Adrenal gland (tissue), 12 donors: ENCODE data around the gene TMEM238L. TPM values are rescaled to one million over a fixed set of nuclear protein-coding genes. Genes with fewer than 3 reads are reported as not detected.

Experiments used
- DNase-seq, 7 donors: peaks; one replicate each; pipeline ENCODE4 v3.0.0-alpha.2; 2019 to 2020
- H3K27ac ChIP-seq, 5 donors: fragments of 200-600 bp; sonication (generic) in 4 of 5; 1 replicate in 3 of 5; 2 replicates in 2 of 5; pipeline versions ENCODE4 v1.5.1 to v1.8.0; 2016 to 2020; ENCODE audit warnings: mild to moderate bottlenecking in 1 of 5
- H3K27me3 ChIP-seq: fragments of 200-600 bp; 2 replicates; pipeline ENCODE4 v1.8.0; 2021
- H3K36me3 ChIP-seq, 2 donors: fragments of 200-600 bp; replicated peaks in 1 of 2; 1 replicate in 1 of 2; 2 replicates in 1 of 2; pipeline versions ENCODE4 v1.5.1 to v1.8.0; 2018 to 2022
- H3K4me1 ChIP-seq, 2 donors: fragments of 200-600 bp; replicated peaks in 1 of 2; 1 replicate in 1 of 2; 2 replicates in 1 of 2; pipeline versions ENCODE4 v1.5.1 to v1.8.0; 2018 to 2021
- H3K4me3 ChIP-seq, 4 donors: fragments of 200-600 bp; sonication (generic) in 3 of 4; one replicate each; pipeline ENCODE4 v1.5.1; 2016 to 2018
- H3K9me3 ChIP-seq, 3 donors: fragments of 200-600 bp; sonication (generic) in 1 of 3; replicated peaks in 1 of 3; 1 replicate in 2 of 3; 2 replicates in 1 of 3; pipeline versions ENCODE4 v1.5.1 to v1.8.0; 2016 to 2021
- POLR2A ChIP-seq, 2 donors: fragments of 450-650 bp; IDR thresholded peaks; one replicate each; pipeline ENCODE4 v1.6.1; 2017; ENCODE audit warnings: antibody characterized with exemption in 2 of 2, mild to moderate bottlenecking in 2 of 2, moderate library complexity in 1 of 2
- WGBS, 4 donors: extraction: QIAGEN DNeasy Blood & Tissue Kit in 2 of 4; methylation state at CpG; one replicate each; pipeline versions ENCODE4 v1.1.5 to v1.1.7; 2013 to 2017; 5-methylcytosine and 5-hydroxymethylcytosine counted together
- intact Hi-C, 2 donors: fragments of 100-400 bp; cut with DNase I; formaldehyde crosslinking; loops; one replicate each; pipeline versions ENCODE4 v1.14.1 to v1.15.0; 2022 to 2023
- polyA plus RNA-seq, 3 donors: library from polyadenylated mRNA; stranded (reverse); fragments of 200-250 nt in 2 of 3; fragments of 350-450 nt in 1 of 3; fragmentation: Illumina TruSeq in 1 of 3; extraction: RNeasy Lipid Tissue Mini Kit (QIAGEN cat#74804) in 1 of 3; gene quantifications; one replicate each; pipeline ENCODE4 v1.2.3, GENCODE V29; 2013 to 2014
- total RNA-seq, 9 donors: library from RNA; depleted of rRNA in 4 of 9; stranded (reverse); fragments of >200 nt in 4 of 9; fragments of 120-200 nt in 1 of 9; fragmentation: NEBNext Ultra II Directional in 1 of 9; extraction: Animal tissue kit (Norgen Biotek cat#: 25700) in 1 of 9; gene quantifications; one replicate each; pipeline versions ENCODE4 v1.1.0 to v1.2.4, GENCODE V29; 2013 to 2023
- TF ChIP-seq, protein P1 (sequence below), 6 experiments: fragments of 450-650 bp in 4 of 6; fragments of 200-600 bp in 2 of 6; sonication (generic) in 1 of 6; IDR thresholded peaks; 1 replicate in 5 of 6; 2 replicates in 1 of 6; pipeline versions ENCODE4 v1.5.1 to v1.8.0; 2016 to 2021; ENCODE audit warnings: antibody characterized with exemption in 6 of 6, mild to moderate bottlenecking in 2 of 6, moderate library complexity in 1 of 6
- donor health status: healthy with polysubstance abuse.
- donor health status: Bipolar disorder and iron deficiency.
- donor health status: DM: yes; HTN: yes; CAD: no.
- donor health status: DM: no; HTN: no; CAD: no.
- donor health status: DM: no; HTN: no; CAD: no.
- donor health status: DM: yes; HTN: yes; CAD: no.

TMEM238L gene
- total and polyA plus RNA-seq, 12 donors = 0.07 to 0.14 TPM; not detected in 10

DNA sequence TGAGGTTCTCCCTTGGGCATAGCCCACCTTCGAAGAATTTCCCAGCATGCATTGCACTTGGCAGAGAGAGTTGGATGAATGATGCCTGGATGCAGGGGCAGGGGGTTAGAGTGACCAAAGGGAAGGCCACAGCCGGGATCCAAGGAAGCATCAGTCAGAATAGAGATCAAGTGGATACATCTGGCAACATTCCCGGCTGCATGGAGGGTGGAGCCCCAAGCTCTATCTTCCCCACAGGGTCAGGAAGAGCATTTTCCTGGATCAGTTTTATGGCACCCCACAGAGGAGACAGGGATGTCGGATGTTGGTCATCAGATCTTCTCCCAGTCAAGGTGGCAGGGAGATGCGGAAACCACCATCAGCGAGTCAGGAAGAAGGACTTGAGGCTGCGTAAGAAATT, 21.0 kb upstream of the TMEM238L start:
- Histone ChIP-seq H3K27ac (no peak overlapping the region), H3K27me3 (no peaks in the 10 kb centered on the region), H3K36me3 (no peaks in the 10 kb centered on the region), H3K4me3 (no peak overlapping the region), H3K4me1 (peaks cover 6 to 8% of the 10 kb centered on the region in 2 donors), H3K9me3 (no peaks in the 10 kb centered on the region)
- DNase-seq = no peak
- 81 to 92% (median 87%) methylated on average over 6 to 7 of the region's 7 CpGs for WGBS, 4 donors
- intact Hi-C loops = no loop called here
- TF ChIP-seq, protein P1, sequence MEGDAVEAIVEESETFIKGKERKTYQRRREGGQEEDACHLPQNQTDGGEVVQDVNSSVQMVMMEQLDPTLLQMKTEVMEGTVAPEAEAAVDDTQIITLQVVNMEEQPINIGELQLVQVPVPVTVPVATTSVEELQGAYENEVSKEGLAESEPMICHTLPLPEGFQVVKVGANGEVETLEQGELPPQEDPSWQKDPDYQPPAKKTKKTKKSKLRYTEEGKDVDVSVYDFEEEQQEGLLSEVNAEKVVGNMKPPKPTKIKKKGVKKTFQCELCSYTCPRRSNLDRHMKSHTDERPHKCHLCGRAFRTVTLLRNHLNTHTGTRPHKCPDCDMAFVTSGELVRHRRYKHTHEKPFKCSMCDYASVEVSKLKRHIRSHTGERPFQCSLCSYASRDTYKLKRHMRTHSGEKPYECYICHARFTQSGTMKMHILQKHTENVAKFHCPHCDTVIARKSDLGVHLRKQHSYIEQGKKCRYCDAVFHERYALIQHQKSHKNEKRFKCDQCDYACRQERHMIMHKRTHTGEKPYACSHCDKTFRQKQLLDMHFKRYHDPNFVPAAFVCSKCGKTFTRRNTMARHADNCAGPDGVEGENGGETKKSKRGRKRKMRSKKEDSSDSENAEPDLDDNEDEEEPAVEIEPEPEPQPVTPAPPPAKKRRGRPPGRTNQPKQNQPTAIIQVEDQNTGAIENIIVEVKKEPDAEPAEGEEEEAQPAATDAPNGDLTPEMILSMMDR (IDR thresholded peaks at IDR 0.05) = no peak
- no peak for TF ChIP-seq POLR2A (IDR thresholded peaks at IDR 0.05)

DNA sequence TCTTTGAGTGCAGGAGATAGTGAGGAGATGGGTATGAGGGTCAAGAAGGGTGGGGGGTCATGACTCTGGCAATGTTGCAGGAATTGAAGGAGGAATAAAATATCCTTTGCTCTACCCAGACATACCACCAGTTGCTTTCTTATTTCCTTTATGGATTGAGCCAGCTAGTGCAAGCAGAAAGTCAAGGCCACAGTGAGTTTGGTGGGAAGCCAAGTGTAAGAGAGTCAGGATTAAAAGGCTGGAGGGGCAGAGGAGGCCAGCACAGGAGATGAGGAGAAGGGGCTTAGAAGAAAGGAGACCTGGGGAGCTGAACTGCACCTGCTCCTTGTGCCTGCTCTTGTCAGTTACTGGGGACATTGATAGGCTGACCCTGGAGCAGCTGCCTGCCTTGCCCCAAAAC, 17.9 kb upstream of the TMEM238L start:
- Histone ChIP-seq H3K4me3 (no peak overlapping the region), H3K36me3 (no peaks in the 10 kb centered on the region), H3K27ac (no peak overlapping the region), H3K4me1 (peaks cover 6 to 8% of the 10 kb centered on the region in 2 donors), H3K9me3 (no peaks in the 10 kb centered on the region), H3K27me3 (no peaks in the 10 kb centered on the region)
- peak; percentile 46 to 73 (median 64) for DNase-seq
- no peak for TF ChIP-seq POLR2A (IDR thresholded peaks at IDR 0.05)
- TF ChIP-seq, protein P1 (IDR thresholded peaks at IDR 0.05) = peak in 1 of 6 experiments; percentile 18
- intact Hi-C loops = no loop called here

DNA sequence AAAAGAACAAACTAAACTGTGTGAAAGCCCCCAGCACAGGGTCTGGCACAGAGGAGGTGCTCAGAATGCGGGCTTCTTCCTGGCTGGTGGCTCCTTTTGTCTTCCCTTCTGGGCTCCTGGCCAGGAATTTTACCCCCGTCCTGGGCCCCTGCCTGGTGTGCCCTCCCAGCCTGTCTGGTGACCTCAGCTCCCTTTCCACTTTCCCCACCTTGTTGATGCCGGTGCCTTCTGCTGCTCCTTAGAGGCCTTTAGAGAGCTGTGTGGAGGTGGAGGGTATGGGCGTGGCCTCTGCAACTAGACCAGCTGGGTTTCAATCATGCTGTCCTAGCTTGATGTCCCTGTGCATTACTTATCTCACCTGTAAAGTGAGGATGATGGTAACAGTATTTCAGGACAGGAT, 17.2 kb upstream of the TMEM238L start:
- Histone ChIP-seq H3K36me3 (no peaks in the 10 kb centered on the region), H3K4me3 (no peak overlapping the region), H3K4me1 (peaks cover 6 to 8% of the 10 kb centered on the region in 2 donors), H3K27me3 (no peaks in the 10 kb centered on the region), H3K27ac (no peak overlapping the region), H3K9me3 (no peaks in the 10 kb centered on the region)
- no peak for DNase-seq
- TF ChIP-seq, protein P1 (IDR thresholded peaks at IDR 0.05) = no peak
- no peak for TF ChIP-seq POLR2A (IDR thresholded peaks at IDR 0.05)
- intact Hi-C loops = no loop called here
- 64 to 72% (median 70%) methylated on average over 4 of the region's 4 CpGs for WGBS, 4 donors

DNA sequence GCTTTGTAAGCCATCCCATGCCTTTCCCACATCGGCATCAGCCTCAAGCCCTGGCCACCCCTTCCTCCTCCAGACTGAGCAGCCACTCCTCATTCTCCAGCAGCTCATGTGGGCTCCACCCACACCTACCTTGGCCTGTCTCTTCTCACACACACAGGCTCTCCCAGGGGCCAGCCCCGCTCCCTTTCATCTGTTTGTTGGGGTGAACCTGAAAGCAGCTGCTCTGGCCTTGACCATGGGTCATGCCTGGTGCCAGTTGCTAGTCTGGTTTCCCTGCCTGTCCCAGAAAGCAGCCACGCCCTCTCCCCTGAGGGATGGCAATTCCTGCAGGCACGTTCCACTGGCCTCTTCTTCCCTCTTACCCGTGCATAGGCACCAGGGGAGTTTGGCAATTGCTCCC, 11.4 kb upstream of the TMEM238L start:
- no peak overlapping the region for H3K4me3 ChIP-seq
- intact Hi-C loops = no loop called here
- DNase-seq = no peak

More for the DNA sequence above, 11.4 kb upstream of the TMEM238L start:
- Histone ChIP-seq H3K4me1 (no peaks in the 10 kb centered on the region), H3K27ac (no peak overlapping the region), H3K9me3 (no peaks in the 10 kb centered on the region), H3K36me3 (no peaks in the 10 kb centered on the region), H3K27me3 (no peaks in the 10 kb centered on the region)
- WGBS, 4 donors = 83 to 93% (median 91%) methylated on average over 5 of the region's 5 CpGs
- TF ChIP-seq, protein P1 (IDR thresholded peaks at IDR 0.05) = no peak
- TF ChIP-seq POLR2A (IDR thresholded peaks at IDR 0.05) = no peak
